MCF 10A (cell line): ENCODE results near the gene OR10A5. TPM values are rescaled to one million over a fixed set of nuclear protein-coding genes. Genes with fewer than 3 reads are reported as not detected.

ENCODE experiments used
- BruUV-seq: library from RNA; stranded (reverse); fragments of 400-500 nt; replicated peaks from 2 replicates; lab custom pipeline; 2021; lab: Mats Ljungman, UMichigan
- CTCF ChIA-PET: fragments of 300-600 bp; sonication (Branson Sonifier 250); formaldehyde crosslinking; extraction: SDS; loops from one replicate; lab custom pipeline; 2021; ENCODE audit warnings: antibody characterized with exemption, inconsistent platforms; lab: Yijun Ruan, JAX
- POLR2A ChIA-PET: fragments of 300-600, 350-650 bp; sonication (Branson Sonifier 250); formaldehyde crosslinking; extraction: SDS; loops from one replicate; lab custom pipeline; 2020; ENCODE audit warnings: antibody characterized with exemption, inconsistent platforms; lab: Yijun Ruan, JAX
- DNase-seq: peaks from one replicate; pipeline ENCODE4 v3.0.0-alpha.2; 2018; ENCODE audit not compliant: unreplicated experiment
- H3K27ac Mint-ChIP-seq: one replicate; pipeline ENCODE4 v1.8.0; 2022; ENCODE audit warnings: mild to moderate bottlenecking, low read depth, mixed read lengths; ENCODE audit not compliant: unreplicated experiment
- H3K27me3 Mint-ChIP-seq: one replicate; pipeline ENCODE4 v1.8.0; 2022; ENCODE audit warnings: mixed read lengths; ENCODE audit not compliant: insufficient read depth, unreplicated experiment
- H3K36me3 Mint-ChIP-seq: one replicate; pipeline ENCODE4 v1.8.0; 2022; ENCODE audit warnings: mild to moderate bottlenecking, moderate library complexity, mixed read lengths; ENCODE audit not compliant: insufficient read depth, unreplicated experiment
- H3K4me1 Mint-ChIP-seq: one replicate; pipeline ENCODE4 v1.8.0; 2022; ENCODE audit warnings: mixed read lengths; ENCODE audit not compliant: insufficient read depth, unreplicated experiment
- H3K4me3 Mint-ChIP-seq: one replicate; pipeline ENCODE4 v1.8.0; 2022; ENCODE audit warnings: mild to moderate bottlenecking, moderate library complexity, mixed read lengths; ENCODE audit not compliant: unreplicated experiment
- H3K9me3 Mint-ChIP-seq: one replicate; pipeline ENCODE4 v1.8.0; 2022; ENCODE audit warnings: mixed read lengths; ENCODE audit not compliant: unreplicated experiment
- CTCF ChIP-seq: fragments of 200-600 bp; IDR thresholded peaks from one replicate; pipeline ENCODE4 v1.8.0; 2022; ENCODE audit warnings: antibody characterized with exemption, mild to moderate bottlenecking; ENCODE audit not compliant: unreplicated experiment
- intact Hi-C: fragments of 100-400 bp; cut with micrococcal nuclease; formaldehyde crosslinking; loops from 2 replicates; pipeline ENCODE4 v1.14.1; 2022
- total RNA-seq: library from RNA; stranded (reverse); gene quantifications from 2 replicates; pipeline ENCODE4 v1.2.3, GENCODE V29; 2022

The OR10A5 gene
- total RNA-seq, 1 experiment from 2014 or later: not detected

- H3K27me3 Mint-ChIP-seq: no peaks in the 10 kb centered on the region
- TF ChIP-seq CTCF: no peak
- CTCF ChIA-PET: interaction anchor here (0.6 to 1.4 kb wide), 3 partner anchors 44 to 655 kb away, joined by 3 to 8 read pairs (median 3); no protein-coding TSS in a partner anchor
Observed at GRCh38 chr11:6855971-6856541, 10.6 kb downstream of the OR10A5 start.

GRCh38 chr11:6856871-6857270 is 11.4 kb downstream of the OR10A5 start:
- no TSS peak for BruUV-seq
- POLR2A ChIA-PET: no interaction called here

More at GRCh38 chr11:6855971-6856541, 10.6 kb downstream of the OR10A5 start:
- POLR2A ChIA-PET: interaction anchor here (0.6 to 1.7 kb wide), 2 partner anchors 44 to 71 kb away, joined by 3 to 6 read pairs; partner anchors contain the start of gene ZNF215
- H3K9me3 Mint-ChIP-seq: no peaks in the 10 kb centered on the region
- intact Hi-C loops: no loop called here
- peaks cover 15% of the 10 kb centered on the region for H3K4me1 Mint-ChIP-seq
- H3K4me3 Mint-ChIP-seq: no peak overlapping the region
- peak; percentile 70 for DNase-seq
- BruUV-seq: no TSS peak
- no peak overlapping the region for H3K27ac Mint-ChIP-seq
- no peaks in the 10 kb centered on the region for H3K36me3 Mint-ChIP-seq

GRCh38 chr11:6862961-6863360 is 17.5 kb downstream of the OR10A5 start, which contains the start of gene OR10A2:
Gene OR10A2, plus strand, starts transcription at chr11:6863057. Its CDS starts 6,698 bp downstream, at chr11:6869755.
- Mint-ChIP-seq H3K27ac (no peak within 1 kb of the TSS), H3K4me3 (no peak within 1 kb of the TSS), H3K9me3 (no peaks in the 10 kb centered on the region), H3K27me3 (no peaks in the 10 kb centered on the region), H3K36me3 (no peaks in the 10 kb centered on the region), H3K4me1 (peaks cover 5% of the 10 kb centered on the region)
- no TSS peak for BruUV-seq
- CTCF ChIA-PET: interaction anchor here (0.6 to 4.5 kb wide), 5 partner anchors 27 to 644 kb away, joined by 3 to 22 read pairs (median 4); no protein-coding TSS in a partner anchor
- POLR2A ChIA-PET: no interaction called here
- peak; percentile 30 for DNase-seq
- intact Hi-C loops: no loop called here
- no peak for TF ChIP-seq CTCF

More at GRCh38 chr11:6856871-6857270, 11.4 kb downstream of the OR10A5 start:
- Mint-ChIP-seq H3K9me3 (no peaks in the 10 kb centered on the region), H3K27ac (no peak overlapping the region), H3K27me3 (no peaks in the 10 kb centered on the region), H3K4me3 (no peak overlapping the region), H3K4me1 (peaks cover 15% of the 10 kb centered on the region), H3K36me3 (no peaks in the 10 kb centered on the region)
- intact Hi-C loops: no loop called here
- DNase-seq: peak; percentile 5
- no peak for TF ChIP-seq CTCF
- CTCF ChIA-PET: interaction anchor here (0.6 to 1.4 kb wide), 2 partner anchors 45 to 81 kb away, joined by 3 to 8 read pairs; no protein-coding TSS in a partner anchor

GRCh38 chr11:6864438-6864837 is 19.0 kb downstream of the OR10A5 start:
- CTCF ChIA-PET: interaction anchor here (0.6 to 4.5 kb wide), 3 partner anchors 52 to 460 kb away, joined by 4 to 22 read pairs (median 6); no protein-coding TSS in a partner anchor
- Mint-ChIP-seq H3K9me3 (no peaks in the 10 kb centered on the region), H3K36me3 (no peaks in the 10 kb centered on the region), H3K27ac (no peak overlapping the region), H3K4me3 (no peak overlapping the region), H3K4me1 (peaks cover 5% of the 10 kb centered on the region), H3K27me3 (no peaks in the 10 kb centered on the region)
- intact Hi-C loops: no loop called here
- POLR2A ChIA-PET: interaction anchor here (0.7 kb wide), 1 partner anchor 691 kb away, joined by 3 read pairs; no protein-coding TSS in a partner anchor
- DNase-seq: no peak
- TF ChIP-seq CTCF: no peak
- no TSS peak for BruUV-seq
